Panc1 (cell line): ENCODE measurements around the gene HERC6. TPM values are rescaled to one million over a fixed set of nuclear protein-coding genes. Genes with fewer than 3 reads are reported as not detected.

ENCODE experiments used
- ATAC-seq: fragments of 200-7000 bp; cut with Tn5 transposase; 2 replicates; pipeline ENCODE4 v1.9.1; 2020; ENCODE audit warnings: mild to moderate bottlenecking, moderate library complexity
- BruUV-seq: library from RNA; stranded (reverse); fragments of 400-500 nt; replicated peaks from 2 replicates; lab custom pipeline; 2021; lab: Mats Ljungman, UMichigan
- CTCF ChIA-PET: fragments of 300-600 bp; sonication (Branson Sonifier 250); formaldehyde crosslinking; loops from one replicate; lab custom pipeline; 2022; ENCODE audit warnings: antibody characterized with exemption; lab: Charles Lee
- POLR2A ChIA-PET: fragments of 300-600 bp; sonication (Branson Sonifier 250); formaldehyde crosslinking; loops from one replicate; lab custom pipeline; 2022; ENCODE audit warnings: antibody characterized with exemption; lab: Charles Lee
- DNase-seq: peaks from one replicate; pipeline ENCODE4 v3.0.0-alpha.2; 2010; ENCODE audit warnings: low read depth, low spot score
- H3K27ac ChIP-seq: 2 replicates; pipeline ENCODE4 v1.5.1; 2011; ENCODE audit warnings: mild to moderate bottlenecking, low read length, inconsistent platforms
- H3K27me3 ChIP-seq: fragments of 200-500 bp; sonication (Bioruptor generic); 2 replicates; pipeline ENCODE4 v1.6.0; 2014; ENCODE audit warnings: low read length, inconsistent platforms; ENCODE audit not compliant: control insufficient read depth, insufficient read depth
- H3K36me3 ChIP-seq: fragments of 200-500 bp; sonication (Bioruptor generic); 2 replicates; pipeline ENCODE4 v1.5.1; 2014; ENCODE audit warnings: inconsistent platforms, mild to moderate bottlenecking, low read length, moderate library complexity; ENCODE audit not compliant: control insufficient read depth, insufficient read depth
- H3K4me1 ChIP-seq: 2 replicates; pipeline ENCODE4 v1.5.1; 2011; ENCODE audit warnings: inconsistent platforms, mild to moderate bottlenecking, low read length, moderate library complexity; ENCODE audit not compliant: control insufficient read depth, insufficient read depth
- H3K4me3 ChIP-seq, 2 experiments: 2 replicates each; pipeline ENCODE4 v1.5.1; 2011 to 2012; ENCODE audit warnings: low read depth in 2 of 2, low read length in 2 of 2, mild to moderate bottlenecking in 2 of 2, inconsistent platforms in 1 of 2, moderate library complexity in 1 of 2
- H3K9me3 ChIP-seq: fragments of 200-500 bp; sonication (Bioruptor generic); 2 replicates; pipeline ENCODE4 v1.5.1; 2014; ENCODE audit warnings: low read depth, mild to moderate bottlenecking, inconsistent platforms, low read length, moderate library complexity; ENCODE audit not compliant: control insufficient read depth, insufficient read depth
- CTCF ChIP-seq: fragments of 450-650 bp; IDR thresholded peaks from 2 replicates; pipeline ENCODE4 v1.5.1; 2017; ENCODE audit warnings: mild to moderate bottlenecking
- POLR2AphosphoS5 ChIP-seq: IDR thresholded peaks from 2 replicates; pipeline ENCODE4 v1.6.1; 2012; ENCODE audit warnings: mild to moderate bottlenecking, low read depth, low read length, moderate library complexity
- REST ChIP-seq, 2 experiments: IDR thresholded peaks; 2 replicates each; pipeline ENCODE4 v1.6.1; 2011 to 2012; ENCODE audit warnings: low read depth in 2 of 2, control low read depth in 1 of 2, low read length in 1 of 2, mild to moderate bottlenecking in 1 of 2, moderate library complexity in 1 of 2; ENCODE audit not compliant: insufficient read depth in 1 of 2
- SIN3A ChIP-seq: IDR thresholded peaks from 2 replicates; pipeline ENCODE4 v1.6.1; 2012; ENCODE audit warnings: low read depth, mild to moderate bottlenecking, low read length, moderate library complexity, borderline replicate concordance; ENCODE audit not compliant: insufficient read depth
- TCF7L2 ChIP-seq: IDR thresholded peaks from 2 replicates; pipeline ENCODE4 v1.6.1; 2011; ENCODE audit warnings: mild to moderate bottlenecking, low read depth, low read length, inconsistent platforms
- in situ Hi-C: cut with HindIII; loops from 2 replicates; pipeline ENCODE4 v1.10.0; 2016; ENCODE audit warnings: low sequenced_read_pairs, low pct_unique_long_range_greater_than_20kb
- intact Hi-C: fragments of 100-400 bp; cut with micrococcal nuclease; formaldehyde crosslinking; loops from one replicate; pipeline ENCODE4 v1.10.0; 2022; ENCODE audit not compliant: unreplicated experiment
- total RNA-seq: library from RNA; stranded (reverse); gene quantifications from one replicate; pipeline ENCODE4 v1.2.1, GENCODE V29; 2021; ENCODE audit not compliant: unreplicated experiment

HERC6 gene
- total RNA-seq, 1 experiment from 2014 or later, result 1.2 TPM

- no peak overlapping the region for H3K27ac ChIP-seq
- no peaks in the 10 kb centered on the region for H3K4me1 ChIP-seq
- H3K36me3 ChIP-seq, result no peaks in the 10 kb centered on the region
- in situ Hi-C loops (no loop called here), intact Hi-C loops (no loop called here)
- H3K27me3 ChIP-seq, result no peaks in the 10 kb centered on the region
- no TSS peak for BruUV-seq
- TF ChIP-seq REST (IDR thresholded peaks at IDR 0.05; ENCODE audit: insufficient read depth in 1 of 2, low read depth in 2 of 2, low read length in 1 of 2) (no peak), POLR2AphosphoS5 (no peak), SIN3A (no peak), CTCF (no peak), TCF7L2 (no peak)
- ATAC-seq (no peak), DNase-seq (no peak)
- no peak overlapping the region for H3K4me3 ChIP-seq
- no peaks in the 10 kb centered on the region for H3K9me3 ChIP-seq
- ChIA-PET POLR2A (no interaction called here), CTCF (no interaction called here)
Observed at GRCh38 chr4:88357262-88357661, 21.4 kb upstream of the HERC6 start.

- BruUV-seq, result no TSS peak
- Histone ChIP-seq H3K4me3 (no peak overlapping the region), H3K4me1 (no peaks in the 10 kb centered on the region), H3K27ac (no peak overlapping the region), H3K27me3 (no peaks in the 10 kb centered on the region), H3K9me3 (no peaks in the 10 kb centered on the region), H3K36me3 (no peaks in the 10 kb centered on the region)
- DNase-seq, result no peak
- ChIA-PET POLR2A (no interaction called here), CTCF (no interaction called here)
- TF ChIP-seq TCF7L2, result no peak
- TF ChIP-seq SIN3A, result no peak
- no peak for TF ChIP-seq CTCF
- TF ChIP-seq REST (IDR thresholded peaks at IDR 0.05; ENCODE audit: insufficient read depth in 1 of 2, low read depth in 2 of 2, low read length in 1 of 2), result no peak
- no peak for TF ChIP-seq POLR2AphosphoS5
- in situ Hi-C loops (no loop called here), intact Hi-C loops (no loop called here)
- ATAC-seq, result no peak
Observed at GRCh38 chr4:88359558-88359957, 19.1 kb upstream of the HERC6 start.
